Measurements from ENCODE around the gene ANKH.

ANKH gene

DNA sequence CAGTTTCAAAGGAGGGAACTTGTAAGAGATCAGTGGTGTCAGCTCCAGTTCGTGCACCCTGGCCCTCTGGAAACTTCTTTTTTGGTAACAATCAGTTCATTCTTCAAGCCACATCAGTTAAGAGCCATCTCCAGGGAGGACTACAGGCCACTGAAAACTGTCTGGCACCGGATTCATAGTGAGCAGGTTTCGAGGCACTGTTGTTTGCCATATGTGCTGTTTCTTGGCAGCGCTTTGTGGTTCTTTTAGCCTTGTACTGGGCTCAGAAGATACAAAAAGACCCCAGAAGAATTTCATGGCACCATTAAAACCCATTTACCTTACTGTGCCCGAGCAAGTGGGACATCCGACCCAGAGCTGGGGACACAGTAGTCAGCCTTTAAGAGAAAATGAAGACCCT, 138.6 kb downstream of the ANKH start:
- DNase-seq: no peak

DNA sequence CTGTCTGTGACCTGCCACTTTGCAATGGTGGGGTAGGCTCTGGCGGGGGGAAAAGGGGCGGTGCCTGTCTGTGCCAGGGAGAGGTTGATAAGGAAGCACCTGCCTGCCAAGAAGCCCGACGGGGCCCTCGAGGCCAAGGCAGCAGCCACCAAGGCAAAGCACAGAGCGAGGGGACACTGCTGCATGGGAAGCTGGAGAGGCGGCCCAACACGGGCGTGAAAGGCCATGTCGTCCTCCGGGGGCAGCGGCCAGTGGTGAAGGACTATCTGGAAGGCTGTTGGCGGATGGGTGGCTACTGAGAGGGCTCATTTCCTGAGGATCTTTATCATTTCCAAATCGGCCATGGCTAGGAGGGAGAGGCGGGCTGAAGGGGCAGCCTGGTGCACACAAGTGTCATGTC, 140.7 kb downstream of the ANKH start:
- DNase-seq: no peak

DNA sequence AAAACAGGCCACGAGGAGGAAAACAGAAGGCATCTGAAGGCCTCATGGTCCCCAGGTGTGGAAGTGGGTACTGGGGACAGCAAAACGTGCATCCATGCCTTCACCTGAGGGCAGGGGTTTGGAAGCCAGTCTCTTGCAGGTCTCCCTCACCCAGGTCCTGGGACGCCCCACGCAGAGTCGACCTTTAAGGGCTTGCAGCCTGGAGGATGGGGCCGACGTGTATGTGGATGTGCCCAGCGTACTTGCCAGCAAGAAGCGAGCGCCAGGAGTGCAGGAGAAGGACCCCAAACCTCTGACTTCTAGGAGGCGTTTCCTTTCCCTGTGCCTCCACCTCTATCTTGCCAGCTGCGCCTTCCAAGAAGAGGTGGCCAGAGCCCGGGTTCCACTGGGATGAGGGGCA, 141.1 kb downstream of the ANKH start:
- no peak for DNase-seq

DNA sequence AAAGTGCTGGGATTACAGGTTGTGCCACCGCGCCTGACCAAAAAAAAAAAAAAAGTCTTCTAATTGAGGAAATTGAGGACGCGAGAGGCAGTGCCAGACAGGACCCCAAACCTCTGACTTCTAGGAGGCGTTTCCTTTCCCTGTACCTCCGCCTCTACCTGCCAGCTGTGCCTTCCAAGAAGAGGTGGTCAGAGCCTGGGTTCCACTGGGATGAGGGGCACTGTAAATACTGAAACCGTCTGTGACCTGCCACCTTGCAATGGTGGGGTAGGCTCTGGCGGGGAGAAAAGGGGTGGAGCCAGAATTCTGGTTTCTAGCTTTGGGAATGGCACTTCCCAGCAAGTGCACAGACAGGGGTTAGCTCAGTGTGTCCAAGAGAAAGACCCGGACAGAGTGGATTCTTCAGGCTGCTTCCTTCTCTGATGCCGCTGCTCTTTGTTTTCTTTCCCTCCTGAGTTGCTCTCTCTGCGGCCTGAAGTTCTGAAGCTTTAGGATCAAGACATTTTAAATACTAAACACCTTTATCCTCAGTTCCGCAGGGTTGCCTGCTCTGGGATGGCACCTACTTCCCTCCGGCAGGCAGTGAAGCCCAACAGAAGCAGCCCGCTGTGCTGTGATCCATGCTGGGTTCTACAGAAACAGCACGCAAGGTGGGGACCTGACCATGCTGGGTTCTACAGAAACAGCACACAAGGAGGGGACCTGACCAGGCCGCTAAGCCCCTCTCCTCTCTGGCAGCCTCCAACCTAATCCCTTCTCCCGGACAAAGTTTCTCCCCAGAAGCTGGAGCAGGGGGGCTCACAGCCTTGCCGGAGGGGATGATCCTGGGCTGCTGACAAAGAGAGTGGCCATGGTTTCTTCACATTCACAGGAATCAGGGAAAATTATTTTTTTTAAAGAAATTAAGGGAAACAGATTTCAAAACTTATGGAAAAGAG, 141.9 kb downstream of the ANKH start:
- no peak for DNase-seq

DNA sequence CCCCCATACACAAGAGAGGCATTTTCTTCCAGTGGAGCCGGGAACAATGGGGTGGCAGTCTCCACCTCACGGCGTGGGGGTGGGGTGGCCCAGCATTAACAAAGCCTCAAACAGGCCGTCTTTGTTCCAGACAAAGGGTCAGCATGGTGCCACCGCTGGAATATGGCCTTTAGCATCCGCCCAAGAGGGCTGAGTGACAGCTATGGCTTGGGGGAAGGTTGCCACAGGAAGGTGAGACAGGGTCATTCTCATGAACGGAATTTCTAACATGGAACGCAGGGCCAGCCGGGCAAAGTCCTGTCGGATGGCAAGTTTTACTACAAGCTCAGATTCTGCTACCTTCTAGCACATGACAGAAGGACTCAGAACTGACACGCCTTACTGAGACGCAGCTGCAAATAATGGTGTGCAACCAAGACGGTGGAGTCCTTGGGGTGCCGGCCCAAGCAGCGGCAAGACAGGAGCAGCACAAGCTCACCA, 143.1 kb downstream of the ANKH start:
- DNase-seq: no peak

DNA sequence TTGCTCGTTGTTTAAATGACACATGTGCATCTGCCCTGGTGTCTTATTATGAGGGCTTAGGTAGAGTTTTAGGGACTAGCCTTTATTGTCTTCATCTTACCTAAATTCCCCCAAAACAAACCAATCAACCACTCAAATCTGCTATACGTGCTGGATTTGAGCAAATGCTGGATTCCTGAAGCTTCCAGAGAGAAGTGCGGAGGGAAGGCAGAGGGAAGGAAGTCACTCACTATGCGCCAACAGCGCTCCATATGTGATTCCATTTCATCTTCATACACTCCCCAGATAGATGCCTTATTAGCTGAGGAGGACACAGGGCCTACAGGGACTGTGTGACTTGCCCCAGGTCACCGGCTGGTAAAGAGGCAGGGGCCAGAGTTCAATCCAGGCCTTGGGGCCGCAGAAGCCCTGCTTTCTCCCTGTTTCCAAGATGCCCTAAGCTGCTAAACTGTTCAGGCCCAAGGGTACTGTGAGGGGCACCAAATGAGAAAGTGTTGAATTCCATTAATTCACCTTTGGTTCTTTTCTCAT, 143.6 kb downstream of the ANKH start:
- no peak for DNase-seq

DNA sequence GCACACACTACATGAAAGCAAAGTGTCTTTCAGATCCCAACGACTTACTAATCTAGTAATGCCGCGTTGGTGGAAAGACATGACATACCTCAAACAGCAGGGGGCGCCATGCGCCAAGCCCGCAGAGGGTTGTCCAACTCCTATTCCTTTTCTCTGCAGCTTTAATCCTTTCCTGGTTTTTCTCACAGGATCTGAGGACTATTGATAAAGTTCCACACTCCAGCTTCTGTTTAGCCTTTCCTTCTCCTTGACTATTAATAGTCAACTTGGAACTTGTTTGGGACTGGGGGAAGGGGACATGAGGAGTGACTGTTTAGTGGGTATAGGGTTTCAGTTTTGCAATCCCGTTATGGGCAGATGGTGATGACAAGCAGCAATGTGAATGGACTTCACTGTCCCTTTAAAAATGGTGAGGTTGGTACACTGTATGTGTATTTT, 144.1 kb downstream of the ANKH start:
- peak; percentile 71 for DNase-seq

DNA sequence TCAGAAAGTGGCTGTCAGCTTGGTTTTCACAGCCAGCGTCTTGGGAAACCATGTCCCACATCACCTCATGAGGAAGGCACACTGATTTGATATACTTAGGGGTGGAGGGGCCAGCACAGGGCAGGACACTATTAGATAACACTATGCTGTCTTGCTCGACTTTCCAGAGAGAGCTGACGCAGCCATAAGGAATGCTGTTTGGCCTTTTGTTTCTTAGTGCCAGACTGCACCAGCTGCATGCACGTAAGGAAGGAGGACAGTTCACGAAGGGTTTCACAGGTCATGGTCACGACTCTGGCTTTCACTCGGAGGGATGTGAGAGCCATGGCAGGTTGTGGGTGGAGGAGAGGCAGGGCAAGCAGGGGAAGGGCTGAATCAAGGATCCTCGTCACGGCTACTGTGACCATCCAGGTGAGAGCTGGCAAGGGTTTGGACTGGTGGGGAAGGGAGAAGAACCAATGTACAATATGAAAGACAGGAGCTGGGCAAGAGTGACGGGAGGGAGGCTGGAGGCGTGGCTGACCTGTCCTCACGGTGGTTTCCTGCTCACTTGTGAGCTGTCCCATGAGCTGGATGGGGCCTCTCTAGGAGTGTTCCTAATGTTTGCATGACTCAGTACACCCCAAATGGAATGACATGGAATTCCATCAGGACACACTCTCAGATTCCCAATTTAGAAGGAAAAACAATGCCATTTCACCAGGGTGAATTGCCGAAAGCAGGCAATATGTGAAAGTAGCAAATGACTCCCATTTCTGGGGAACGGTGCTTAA, 145.3 kb downstream of the ANKH start:
- DNase-seq: no peak

DNA sequence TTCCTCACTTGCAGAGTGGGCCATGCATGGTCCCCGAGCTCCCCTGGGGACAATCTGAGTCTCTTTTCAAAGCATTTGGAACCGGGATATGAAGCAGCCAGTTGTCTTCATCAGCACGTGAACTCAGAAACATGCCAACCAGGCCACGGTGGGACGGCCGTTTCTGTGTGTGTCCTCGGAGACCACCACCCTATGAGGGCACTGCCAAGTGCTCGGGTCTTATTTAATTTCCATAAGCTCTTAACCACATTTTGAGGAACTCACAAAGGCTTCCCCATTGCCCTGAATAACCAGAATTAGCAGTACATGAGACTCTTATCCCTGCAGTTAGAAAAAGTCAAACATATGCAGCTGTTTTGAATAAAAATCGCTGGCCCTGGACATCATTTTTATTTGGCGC, 146.9 kb downstream of the ANKH start:
- DNase-seq: no peak

DNA sequence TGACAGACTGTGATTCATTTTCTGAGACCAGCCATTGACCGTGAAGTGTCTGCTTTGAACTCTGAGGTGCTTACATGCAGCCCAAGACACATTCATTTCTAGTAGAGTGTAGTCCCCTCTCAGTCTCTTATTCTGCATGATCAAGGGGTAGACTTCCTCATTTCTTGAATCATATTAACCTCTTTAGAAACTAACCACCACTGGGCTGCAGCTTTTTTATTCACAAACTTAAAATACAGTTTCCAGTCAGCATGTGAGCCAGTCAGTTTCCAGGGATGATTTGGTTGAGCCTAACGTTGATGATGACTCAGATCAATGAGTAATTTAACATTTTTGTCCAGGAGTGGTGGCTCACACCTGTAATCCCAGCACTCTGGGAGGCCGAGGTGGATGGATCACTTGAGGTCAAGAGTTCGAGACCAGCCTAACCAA, 147.9 kb downstream of the ANKH start:
- no peak for DNase-seq

DNA sequence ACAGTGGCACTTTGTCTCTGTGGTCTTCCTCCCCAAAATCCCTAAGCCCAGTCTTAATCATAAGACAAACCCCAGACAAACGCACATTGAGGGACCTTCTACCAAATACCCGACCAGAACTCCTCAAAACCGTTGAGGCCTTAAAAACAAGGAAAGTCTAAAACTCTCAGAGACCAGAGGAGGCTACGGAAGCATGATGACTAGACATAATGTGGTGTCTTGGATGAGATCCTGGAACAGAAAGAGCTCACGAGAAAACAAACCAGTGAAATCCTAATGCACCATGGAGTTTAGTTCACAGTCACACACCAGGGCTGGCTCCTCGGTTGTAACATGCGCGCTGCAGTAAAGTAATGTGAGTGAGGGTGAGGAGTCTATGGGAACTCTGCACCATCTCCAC, 148.7 kb downstream of the ANKH start:
- DNase-seq: no peak

DNA sequence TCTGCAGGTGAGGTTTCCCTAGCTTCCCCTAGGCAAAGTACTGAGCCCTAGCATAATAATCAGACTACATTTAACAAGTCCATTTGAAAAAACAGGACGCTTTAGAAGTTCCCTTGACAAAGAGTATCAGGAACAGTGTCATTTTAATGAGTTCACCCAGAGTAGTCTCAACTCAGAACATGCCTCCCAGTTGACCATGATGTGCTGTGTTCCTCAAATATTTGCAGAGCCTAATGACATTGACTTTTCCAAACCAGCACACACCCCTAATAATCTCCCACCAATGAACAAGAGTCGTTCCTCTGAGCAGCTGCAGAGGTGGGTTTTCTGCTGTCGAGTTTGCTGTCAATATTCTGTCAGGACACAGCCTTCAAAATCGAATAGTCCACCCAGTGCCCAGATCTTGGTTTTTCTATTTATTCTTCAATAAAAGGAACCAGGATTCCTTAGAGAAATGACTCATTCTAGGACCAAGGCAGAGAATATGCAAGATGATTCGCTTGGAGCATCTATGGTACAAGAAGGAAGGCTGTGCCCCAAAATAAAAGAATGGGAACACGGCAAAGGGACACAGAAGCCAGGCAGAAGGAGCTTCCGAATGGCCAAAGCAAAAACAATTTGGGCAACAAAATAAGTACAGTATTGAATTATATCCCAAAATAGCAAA, 149.5 kb downstream of the ANKH start:
- peak; percentile 5 for DNase-seq

DNA sequence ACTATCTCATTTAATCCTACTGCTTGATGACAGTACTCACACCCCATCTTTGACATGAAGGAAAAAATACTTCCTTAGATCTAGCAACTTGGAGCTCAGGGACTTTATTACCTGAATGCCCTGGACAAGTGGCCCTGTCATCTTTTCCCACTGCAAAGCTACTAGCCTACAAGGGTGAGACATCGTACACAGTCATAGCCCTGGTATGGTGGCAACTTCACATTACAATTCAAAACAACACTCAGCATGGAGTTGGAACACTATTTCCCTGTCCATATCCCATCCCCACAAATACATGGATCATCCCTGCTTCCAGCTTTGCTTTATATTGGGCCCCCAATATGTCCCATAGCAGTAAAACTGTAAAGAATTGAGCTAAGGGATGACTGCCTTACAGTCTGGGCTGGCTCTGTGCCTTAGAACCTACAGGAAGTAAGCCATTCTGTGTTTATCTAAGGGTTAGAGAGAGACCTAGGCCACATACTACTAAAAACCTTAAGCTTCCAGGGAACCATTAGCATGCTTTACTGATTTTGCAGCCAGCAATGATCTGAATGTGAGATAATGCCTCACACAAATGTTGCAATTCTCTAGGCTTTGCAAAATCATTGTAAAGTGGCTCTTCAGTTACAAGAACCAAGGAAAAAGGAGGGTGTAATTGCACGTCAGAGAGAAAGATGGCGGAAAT, 151.2 kb downstream of the ANKH start:
- no peak for DNase-seq

DNA sequence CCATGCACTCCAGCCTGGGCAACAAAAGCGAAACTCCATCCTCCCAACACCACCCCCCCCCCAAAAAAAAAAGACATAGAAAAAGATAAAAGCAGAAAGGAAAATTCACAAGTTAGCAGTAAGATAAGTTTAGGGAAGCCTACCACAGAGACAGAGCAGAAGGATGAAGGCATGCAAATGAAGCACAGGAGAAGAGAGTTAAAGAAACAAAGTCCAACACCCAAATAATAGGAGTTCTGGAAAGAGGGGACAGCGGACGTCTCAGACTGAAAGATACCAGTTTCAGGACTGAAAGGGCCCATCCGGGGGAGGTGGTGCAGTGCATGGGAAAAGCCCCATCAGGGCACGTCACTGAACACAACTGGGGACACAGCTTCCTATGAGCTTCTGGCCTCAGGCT, 152.8 kb downstream of the ANKH start:
- DNase-seq: no peak

DNA sequence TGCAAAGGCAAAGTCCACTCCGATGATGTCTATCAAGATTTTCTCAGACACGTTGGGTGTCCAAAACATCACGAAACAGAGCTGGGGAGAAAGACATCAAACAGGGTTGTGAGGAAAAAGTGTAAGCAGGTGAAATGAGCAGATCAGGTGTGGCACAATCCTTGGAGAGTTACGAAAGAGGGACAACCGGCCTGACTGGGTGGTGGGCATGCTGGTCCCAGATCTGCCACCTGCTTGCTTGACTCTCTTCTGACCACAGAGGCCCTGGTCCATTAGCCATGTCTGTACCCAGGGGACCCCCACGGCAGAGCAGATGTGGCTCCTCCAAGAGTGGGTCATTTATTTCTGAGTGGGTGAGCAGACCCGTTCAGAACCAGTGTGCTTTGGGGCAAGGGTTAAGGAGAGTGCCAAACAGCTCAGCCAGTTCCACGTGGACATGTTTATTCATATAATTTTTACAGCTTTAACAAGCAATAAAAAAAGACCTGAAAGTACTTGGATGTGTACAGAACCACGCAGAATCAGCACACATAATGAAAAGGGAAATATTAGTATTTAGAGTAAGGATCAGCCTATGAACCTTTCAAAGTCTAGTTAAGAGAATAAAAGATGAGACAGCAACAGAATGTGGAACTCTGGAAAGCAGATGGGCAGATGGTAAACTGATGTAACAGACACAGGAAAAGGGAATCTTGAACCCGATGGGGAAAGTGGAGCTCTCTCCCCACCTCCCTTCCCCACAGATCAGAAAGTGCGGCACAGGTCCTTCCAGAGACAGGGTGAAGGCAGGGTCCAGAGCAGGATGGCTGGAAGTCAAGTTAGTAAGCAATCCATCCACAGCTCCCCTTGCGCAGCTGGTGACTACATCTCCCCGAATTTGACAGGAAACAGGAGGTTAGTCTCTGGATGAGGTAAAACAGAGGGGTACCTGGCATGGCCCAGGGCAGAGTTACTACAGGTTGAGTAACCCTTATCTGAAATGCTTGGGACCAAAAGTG, 154.5 kb downstream of the ANKH start:
- DNase-seq: no peak

DNA sequence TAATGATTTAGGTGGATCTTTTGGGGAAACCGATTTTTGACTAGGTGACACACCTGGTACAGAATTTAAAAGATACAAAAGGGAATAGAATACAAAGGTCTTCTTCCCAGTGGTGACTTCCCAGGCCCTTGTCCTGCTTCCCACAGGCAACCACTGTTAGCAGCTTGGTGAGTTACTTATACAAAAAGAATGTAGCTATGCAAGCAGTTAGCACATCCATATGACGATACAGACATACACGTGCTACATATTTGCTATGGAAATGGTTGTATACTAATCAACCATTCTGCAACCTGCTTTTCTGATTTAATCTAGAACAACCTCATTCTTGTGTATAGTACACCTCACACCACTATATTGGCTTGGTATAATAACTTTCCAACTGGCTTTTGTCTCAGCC, 156.1 kb downstream of the ANKH start:
- DNase-seq: no peak

DNA sequence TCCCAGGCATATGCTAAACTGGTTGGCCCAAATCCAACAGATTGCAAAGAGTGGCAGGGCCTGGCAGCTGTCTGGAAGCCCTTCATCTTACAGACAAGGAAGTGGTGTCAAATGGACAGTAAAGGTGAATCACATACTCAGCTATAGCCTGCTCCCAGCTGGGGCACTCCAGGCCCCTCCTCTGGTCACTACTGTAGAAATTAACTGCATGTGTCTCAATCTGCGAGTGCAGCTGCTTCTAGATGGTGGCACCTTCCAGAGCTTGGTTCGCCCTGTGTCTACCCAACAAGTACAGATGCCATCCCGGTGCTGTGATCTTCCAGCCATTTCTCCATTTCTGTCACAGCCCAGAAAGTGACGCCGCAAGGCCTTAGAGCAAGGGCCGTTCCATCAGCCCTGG, 156.9 kb downstream of the ANKH start:
- DNase-seq: no peak

DNA sequence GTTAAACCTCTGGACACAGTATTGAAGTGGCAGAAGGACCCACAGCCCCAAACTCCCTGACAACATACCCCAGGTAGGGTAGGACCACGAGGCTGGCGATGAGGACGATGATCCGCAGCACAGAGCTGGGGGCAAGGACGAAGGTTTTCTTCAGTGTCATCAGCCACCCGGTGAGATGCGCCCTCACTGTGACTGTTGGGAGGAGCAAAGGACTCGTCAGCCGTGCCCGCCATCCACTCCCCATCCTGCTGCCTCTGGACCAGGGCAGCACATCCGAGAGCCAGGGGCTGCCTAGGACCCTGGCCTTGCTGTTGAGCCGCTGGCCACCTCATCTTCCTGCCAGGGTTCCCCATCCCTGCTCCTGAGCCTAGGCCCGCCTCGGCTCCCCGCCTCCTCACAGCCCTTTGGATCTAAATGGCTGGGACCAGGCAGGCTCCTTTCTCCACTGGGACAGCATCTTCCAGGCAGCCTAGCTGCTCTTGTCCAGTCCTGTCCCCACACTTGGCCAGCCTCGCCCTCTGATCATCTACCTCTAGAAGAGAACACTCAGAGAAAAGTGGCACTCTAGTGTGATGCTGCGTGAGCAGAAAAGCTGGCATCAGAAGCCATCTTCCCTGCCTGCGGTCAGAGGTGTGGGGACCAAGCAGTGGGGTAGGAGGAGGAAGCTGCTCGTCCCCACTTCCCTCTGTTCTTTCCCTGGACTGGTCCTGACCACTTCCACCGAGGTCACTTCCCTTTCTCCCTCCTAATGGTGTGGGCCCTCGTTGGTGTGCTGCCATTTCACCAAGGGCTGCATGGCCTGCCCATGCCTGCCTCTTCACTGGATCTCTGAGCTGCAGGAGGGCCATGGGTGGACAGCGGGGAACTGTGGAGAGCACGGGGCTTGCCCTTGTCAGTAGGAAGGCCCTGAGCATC, 157.8 kb downstream of the ANKH start:
- DNase-seq: no peak

DNA sequence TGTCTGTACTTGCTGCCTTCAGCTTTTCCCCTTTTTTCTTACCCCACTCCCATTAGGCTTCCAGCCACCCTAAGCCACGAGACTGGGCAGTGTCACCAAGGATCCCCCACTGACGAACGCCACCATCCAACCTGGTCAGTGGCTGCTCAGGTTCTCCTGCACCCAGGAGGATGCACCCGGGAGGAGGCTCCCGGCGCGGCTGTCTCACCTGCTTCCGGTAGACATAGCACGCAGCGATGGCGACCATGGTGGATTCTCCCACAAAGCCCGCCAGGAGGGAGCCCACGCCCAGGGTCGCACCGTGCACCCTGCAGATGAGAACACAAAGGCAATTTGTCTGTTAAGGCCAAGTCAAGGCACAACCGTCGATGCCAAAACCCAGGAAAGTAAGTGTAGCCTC, 158.9 kb downstream of the ANKH start:
- no peak for DNase-seq

DNA sequence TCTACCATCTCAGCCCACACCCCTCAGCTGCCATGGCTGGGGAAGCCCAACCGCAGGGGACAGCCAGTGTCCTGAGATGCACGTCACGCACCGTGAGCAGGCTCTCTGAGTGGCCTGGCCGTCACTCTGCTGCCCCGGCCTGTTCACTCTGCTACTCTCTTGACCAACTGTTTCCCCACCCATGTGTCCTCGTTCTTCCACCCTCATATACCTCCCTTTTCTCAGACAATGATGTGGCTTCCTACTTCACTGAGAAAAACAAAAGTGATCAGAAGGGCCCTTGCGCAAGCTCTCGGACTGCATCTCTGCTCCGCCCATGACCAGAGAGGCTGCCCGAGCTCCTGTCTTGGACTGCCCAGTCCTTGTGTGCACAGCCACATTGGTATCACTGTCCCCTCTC, 159.4 kb downstream of the ANKH start:
- DNase-seq: no peak
